ENCODE measurements around the gene FMO5. TPM values are rescaled to one million over a fixed set of nuclear protein-coding genes. Genes with fewer than 3 reads are reported as not detected.

Gene FMO5
- total RNA-seq, 1 experiment from 2014 or later = 0.57 TPM

DNA sequence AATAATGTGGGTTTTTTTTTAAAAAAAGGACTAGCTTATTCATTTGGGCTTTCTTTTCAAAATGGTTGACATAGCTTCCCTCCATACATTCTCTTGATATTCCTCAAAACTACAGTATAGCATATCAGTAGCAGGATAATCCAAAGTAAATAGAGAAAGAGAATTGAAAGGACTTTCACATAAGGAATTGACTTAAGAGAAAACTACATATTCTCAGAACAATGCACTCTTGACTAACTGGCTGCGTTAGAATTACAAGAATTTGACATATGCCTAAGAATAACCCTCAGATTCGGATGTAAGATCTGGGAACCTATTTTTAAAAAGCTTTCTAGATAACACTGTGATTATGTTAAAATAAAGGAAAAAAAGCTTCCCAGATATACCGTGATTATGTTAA is 56.0 kb downstream of the FMO5 start:
- TF ChIP-seq POLR2AphosphoS5 (IDR thresholded peaks at IDR 0.05; ENCODE audit: low read depth, low read length) (no peak), TCF7L2 (IDR thresholded peaks at IDR 0.05; ENCODE audit: low read depth, low read length) (no peak), SIN3A (IDR thresholded peaks at IDR 0.05; ENCODE audit: borderline replicate concordance, insufficient read depth, low read depth, low read length) (no peak), REST (IDR thresholded peaks at IDR 0.05; ENCODE audit: insufficient read depth in 1 of 2, low read depth in 2 of 2, low read length in 1 of 2) (no peak)
- TF ChIP-seq, protein P1, sequence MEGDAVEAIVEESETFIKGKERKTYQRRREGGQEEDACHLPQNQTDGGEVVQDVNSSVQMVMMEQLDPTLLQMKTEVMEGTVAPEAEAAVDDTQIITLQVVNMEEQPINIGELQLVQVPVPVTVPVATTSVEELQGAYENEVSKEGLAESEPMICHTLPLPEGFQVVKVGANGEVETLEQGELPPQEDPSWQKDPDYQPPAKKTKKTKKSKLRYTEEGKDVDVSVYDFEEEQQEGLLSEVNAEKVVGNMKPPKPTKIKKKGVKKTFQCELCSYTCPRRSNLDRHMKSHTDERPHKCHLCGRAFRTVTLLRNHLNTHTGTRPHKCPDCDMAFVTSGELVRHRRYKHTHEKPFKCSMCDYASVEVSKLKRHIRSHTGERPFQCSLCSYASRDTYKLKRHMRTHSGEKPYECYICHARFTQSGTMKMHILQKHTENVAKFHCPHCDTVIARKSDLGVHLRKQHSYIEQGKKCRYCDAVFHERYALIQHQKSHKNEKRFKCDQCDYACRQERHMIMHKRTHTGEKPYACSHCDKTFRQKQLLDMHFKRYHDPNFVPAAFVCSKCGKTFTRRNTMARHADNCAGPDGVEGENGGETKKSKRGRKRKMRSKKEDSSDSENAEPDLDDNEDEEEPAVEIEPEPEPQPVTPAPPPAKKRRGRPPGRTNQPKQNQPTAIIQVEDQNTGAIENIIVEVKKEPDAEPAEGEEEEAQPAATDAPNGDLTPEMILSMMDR (IDR thresholded peaks at IDR 0.05) = no peak
- POLR2A ChIA-PET = no interaction called here
- Histone ChIP-seq H3K36me3 (ENCODE audit: control insufficient read depth, insufficient read depth, low read length) (peaks cover 2% of the 10 kb centered on the region; the same call in 1 of the 2 replicates), H3K27me3 (ENCODE audit: control insufficient read depth, insufficient read depth, low read length) (no peaks in the 10 kb centered on the region), H3K4me3 (ENCODE audit: low read depth in 2 of 2, low read length in 2 of 2) (no peak overlapping the region), H3K9me3 (ENCODE audit: control insufficient read depth, insufficient read depth, low read depth, low read length) (no peaks in the 10 kb centered on the region), H3K27ac (ENCODE audit: low read length) (no peak overlapping the region), H3K4me1 (ENCODE audit: control insufficient read depth, insufficient read depth, low read length) (peaks cover 14% of the 10 kb centered on the region)
- DNase-seq (ENCODE audit: low read depth, low spot score) (no peak), ATAC-seq (no peak)
- intact Hi-C loops (cut with micrococcal nuclease; ENCODE audit: unreplicated experiment) (no loop called here), in situ Hi-C loops (cut with HindIII; ENCODE audit: low pct_unique_long_range_greater_than_20kb, low sequenced_read_pairs) (no loop called here)
- BruUV-seq (replicated peaks) = TSS peak; percentile 40
- CTCF ChIA-PET = no interaction called here

DNA sequence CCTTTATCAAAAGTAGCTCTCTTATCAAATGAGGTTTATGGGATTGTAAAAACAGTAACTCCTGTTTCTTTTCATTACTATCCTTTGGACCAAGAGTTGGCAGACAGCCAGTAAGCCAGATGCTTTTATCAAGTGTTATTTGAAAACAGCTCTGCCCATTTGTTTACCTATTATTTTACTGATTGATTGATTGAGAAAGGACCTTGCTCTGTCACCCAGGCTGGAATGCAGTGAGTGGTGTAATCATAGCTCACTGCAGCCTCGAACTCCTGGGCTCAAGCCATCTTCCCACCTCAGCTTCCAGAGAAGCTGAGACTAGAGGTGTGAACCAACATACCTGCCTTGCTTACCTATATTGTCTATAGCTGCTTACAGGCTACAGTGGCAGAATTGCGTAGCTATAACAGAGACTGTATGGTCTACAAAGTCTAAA is 56.5 kb downstream of the FMO5 start:
- CTCF ChIA-PET = no interaction called here
- TF ChIP-seq REST (IDR thresholded peaks at IDR 0.05; ENCODE audit: insufficient read depth in 1 of 2, low read depth in 2 of 2, low read length in 1 of 2) = no peak
- no peak for TF ChIP-seq POLR2AphosphoS5 (IDR thresholded peaks at IDR 0.05; ENCODE audit: low read depth, low read length)
- no peak for TF ChIP-seq SIN3A (IDR thresholded peaks at IDR 0.05; ENCODE audit: borderline replicate concordance, insufficient read depth, low read depth, low read length)
- TF ChIP-seq, protein P1 (IDR thresholded peaks at IDR 0.05) = no peak
- no peak for TF ChIP-seq TCF7L2 (IDR thresholded peaks at IDR 0.05; ENCODE audit: low read depth, low read length)
- ATAC-seq = no peak
- intact Hi-C loops (cut with micrococcal nuclease; ENCODE audit: unreplicated experiment) (no loop called here), in situ Hi-C loops (cut with HindIII; ENCODE audit: low pct_unique_long_range_greater_than_20kb, low sequenced_read_pairs) (no loop called here)
- H3K27ac ChIP-seq (ENCODE audit: low read length) = no peak overlapping the region
- peaks cover 11% of the 10 kb centered on the region for H3K4me1 ChIP-seq (ENCODE audit: control insufficient read depth, insufficient read depth, low read length)
- peaks cover 2% of the 10 kb centered on the region; the same call in 1 of the 2 replicates for H3K36me3 ChIP-seq (ENCODE audit: control insufficient read depth, insufficient read depth, low read length)
- H3K27me3 ChIP-seq (ENCODE audit: control insufficient read depth, insufficient read depth, low read length) = no peaks in the 10 kb centered on the region
- DNase-seq (ENCODE audit: low read depth, low spot score) = no peak
- no peak overlapping the region for H3K4me3 ChIP-seq (ENCODE audit: low read depth in 2 of 2, low read length in 2 of 2)
- no TSS peak for BruUV-seq (replicated peaks)
- H3K9me3 ChIP-seq (ENCODE audit: control insufficient read depth, insufficient read depth, low read depth, low read length) = no peaks in the 10 kb centered on the region
- POLR2A ChIA-PET = no interaction called here
